Smooth muscle cell (in vitro differentiated cells): ENCODE results near the gene STAMBPL1. TPM values are rescaled to one million over a fixed set of nuclear protein-coding genes. Genes with fewer than 3 reads are reported as not detected.
A peak's percentile ranks its signal among the peaks of the same experiment; 100 is the strongest.

ENCODE experiments used
- DNase-seq: peaks from one replicate; lab custom pipeline; 2025; ENCODE audit not compliant: unreplicated experiment; lab: John Stamatoyannopoulos, UW
- H2AFZ ChIP-seq: fragments of 200-600 bp; sonication (generic); 2 replicates; pipeline ENCODE4 v1.6.0; 2016; ENCODE audit warnings: antibody characterized with exemption, low read depth, mild to moderate bottlenecking
- H3F3A ChIP-seq: fragments of 200-600 bp; sonication (generic); 2 replicates; pipeline ENCODE4 v1.6.0; 2017; ENCODE audit warnings: antibody characterized with exemption, low read depth
- H3K27ac ChIP-seq: fragments of 200-600 bp; sonication (generic); 2 replicates; pipeline ENCODE4 v1.5.1; 2016; ENCODE audit warnings: low read depth, mild to moderate bottlenecking
- H3K27me3 ChIP-seq: fragments of 200-600 bp; sonication (generic); 2 replicates; pipeline ENCODE4 v1.6.1; 2016; ENCODE audit warnings: low read depth, mild to moderate bottlenecking
- H3K36me3 ChIP-seq: fragments of 200-600 bp; sonication (generic); 2 replicates; pipeline ENCODE4 v1.5.1; 2016; ENCODE audit warnings: low read depth
- H3K4me1 ChIP-seq: fragments of 200-600 bp; sonication (generic); 2 replicates; pipeline ENCODE4 v1.5.1; 2016; ENCODE audit warnings: low read depth
- H3K4me2 ChIP-seq: fragments of 200-600 bp; sonication (generic); 2 replicates; pipeline ENCODE4 v1.6.0; 2016; ENCODE audit warnings: mild to moderate bottlenecking
- H3K4me3 ChIP-seq: fragments of 200-600 bp; sonication (generic); 2 replicates; pipeline ENCODE4 v1.5.1; 2016; ENCODE audit warnings: mild to moderate bottlenecking
- H3K79me2 ChIP-seq: fragments of 200-600 bp; sonication (generic); 2 replicates; pipeline ENCODE4 v1.6.0; 2016; ENCODE audit warnings: low read depth, mild to moderate bottlenecking
- H3K9ac ChIP-seq: fragments of 200-600 bp; sonication (generic); 2 replicates; pipeline ENCODE4 v1.6.0; 2016; ENCODE audit warnings: low read depth
- H3K9me3 ChIP-seq: fragments of 200-600 bp; sonication (generic); replicated peaks from 2 replicates; pipeline ENCODE4 v1.5.1; 2016; ENCODE audit warnings: low read depth
- H4K20me1 ChIP-seq: fragments of 200-600 bp; sonication (generic); 2 replicates; pipeline ENCODE4 v1.6.0; 2016; ENCODE audit warnings: low read depth
- CTCF ChIP-seq: fragments of 200-600 bp; sonication (generic); IDR thresholded peaks from 2 replicates; pipeline ENCODE4 v1.5.1; 2017; ENCODE audit warnings: borderline replicate concordance, mild to moderate bottlenecking, antibody characterized with exemption; ENCODE audit not compliant: insufficient read depth, poor library complexity, severe bottlenecking
- WGBS: methylation state at CpG from one replicate; pipeline ENCODE4 v1.1.7; 2016; ENCODE audit warnings: low lambda C conversion rate; 5-methylcytosine and 5-hydroxymethylcytosine counted together
- polyA plus RNA-seq: library from polyadenylated mRNA; unstranded; fragments of >200 nt; fragmentation: Nextera tagmentation; extraction: Ambion mirVana; gene quantifications from 2 replicates; pipeline ENCODE4 v1.2.1, GENCODE V29; 2016
- total RNA-seq: library from RNA; depleted of rRNA; stranded (reverse); fragments of >200 nt; gene quantifications from 2 replicates; pipeline ENCODE4 v1.2.3, GENCODE V29; 2014

The STAMBPL1 gene
- total and polyA plus RNA-seq, 2 experiments from 2014 or later = 0.49 to 1.2 TPM

- no peak for DNase-seq
- no peak overlapping the region for H3K27ac ChIP-seq
- no peak overlapping the region for H3K4me3 ChIP-seq
- no peaks in the 10 kb centered on the region for H3K9me3 ChIP-seq
- no peaks in the 10 kb centered on the region for H3F3A ChIP-seq
- H3K9ac ChIP-seq = no peak overlapping the region
- H4K20me1 ChIP-seq = no peaks in the 10 kb centered on the region
- peaks cover 42% of the 10 kb centered on the region for H3K27me3 ChIP-seq
- H3K36me3 ChIP-seq = no peaks in the 10 kb centered on the region
- peak overlapping the region; percentile 21 for H3K4me2 ChIP-seq
- no peak for TF ChIP-seq CTCF
- no peaks in the 10 kb centered on the region for H3K79me2 ChIP-seq
- no peaks in the 10 kb centered on the region for H3K4me1 ChIP-seq
- WGBS = 61% methylated on average over 2 of the region's 2 CpGs
- no peak overlapping the region for H2AFZ ChIP-seq
Measured at GRCh38 chr10:88873757-88874156, 6.3 kb upstream of the STAMBPL1 start.

- H3K4me2 ChIP-seq = peak overlapping the region; percentile 21
- DNase-seq = no peak
- H4K20me1 ChIP-seq = no peaks in the 10 kb centered on the region
- 47% methylated on average over 2 of the region's 2 CpGs for WGBS
- no peaks in the 10 kb centered on the region for H3F3A ChIP-seq
- no peaks in the 10 kb centered on the region for H3K79me2 ChIP-seq
- H3K36me3 ChIP-seq = no peaks in the 10 kb centered on the region
- no peak overlapping the region for H3K9ac ChIP-seq
- H2AFZ ChIP-seq = no peak overlapping the region
- no peak for TF ChIP-seq CTCF
- peaks cover 47% of the 10 kb centered on the region for H3K27me3 ChIP-seq
- H3K4me1 ChIP-seq = no peaks in the 10 kb centered on the region
- peak overlapping the region; percentile 5 for H3K27ac ChIP-seq
- no peaks in the 10 kb centered on the region for H3K9me3 ChIP-seq
- no peak overlapping the region for H3K4me3 ChIP-seq
Measured at GRCh38 chr10:88874281-88874680, 5.8 kb upstream of the STAMBPL1 start.

- no peak for TF ChIP-seq CTCF
- Histone ChIP-seq H3K9ac (no peak overlapping the region), H3K27ac (no peak overlapping the region), H3K9me3 (no peaks in the 10 kb centered on the region), H3K36me3 (no peaks in the 10 kb centered on the region), H3F3A (no peaks in the 10 kb centered on the region), H3K27me3 (peaks cover 52% of the 10 kb centered on the region), H3K4me2 (no peak overlapping the region), H3K79me2 (no peaks in the 10 kb centered on the region), H3K4me1 (peaks cover 4% of the 10 kb centered on the region), H3K4me3 (no peak overlapping the region), H2AFZ (no peak overlapping the region), H4K20me1 (no peaks in the 10 kb centered on the region)
- no peak for DNase-seq
Measured at GRCh38 chr10:88875081-88875480, 5.0 kb upstream of the STAMBPL1 start.

GRCh38 chr10:88877298-88877697 is 2.7 kb upstream of the STAMBPL1 start:
- no peaks in the 10 kb centered on the region for H4K20me1 ChIP-seq
- no peak for TF ChIP-seq CTCF
- no peak overlapping the region for H3K27ac ChIP-seq
- 96% methylated on average over 6 of the region's 6 CpGs for WGBS
- H3K4me1 ChIP-seq = peaks cover 13% of the 10 kb centered on the region
- no peak for DNase-seq
- peaks cover 46% of the 10 kb centered on the region for H3K27me3 ChIP-seq
- H3K4me3 ChIP-seq = no peak overlapping the region
- no peaks in the 10 kb centered on the region for H3K36me3 ChIP-seq
- H3F3A ChIP-seq = no peaks in the 10 kb centered on the region
- no peak overlapping the region for H3K9ac ChIP-seq
- no peaks in the 10 kb centered on the region for H3K79me2 ChIP-seq
- no peak overlapping the region for H2AFZ ChIP-seq
- no peak overlapping the region for H3K4me2 ChIP-seq
- H3K9me3 ChIP-seq = no peaks in the 10 kb centered on the region
